ENCODE data around the gene SAXO1. TPM values are rescaled to one million over a fixed set of nuclear protein-coding genes. Genes with fewer than 3 reads are reported as not detected.

Gene SAXO1
- total RNA-seq, 1 donor from 2014 or later, result not detected

DNA sequence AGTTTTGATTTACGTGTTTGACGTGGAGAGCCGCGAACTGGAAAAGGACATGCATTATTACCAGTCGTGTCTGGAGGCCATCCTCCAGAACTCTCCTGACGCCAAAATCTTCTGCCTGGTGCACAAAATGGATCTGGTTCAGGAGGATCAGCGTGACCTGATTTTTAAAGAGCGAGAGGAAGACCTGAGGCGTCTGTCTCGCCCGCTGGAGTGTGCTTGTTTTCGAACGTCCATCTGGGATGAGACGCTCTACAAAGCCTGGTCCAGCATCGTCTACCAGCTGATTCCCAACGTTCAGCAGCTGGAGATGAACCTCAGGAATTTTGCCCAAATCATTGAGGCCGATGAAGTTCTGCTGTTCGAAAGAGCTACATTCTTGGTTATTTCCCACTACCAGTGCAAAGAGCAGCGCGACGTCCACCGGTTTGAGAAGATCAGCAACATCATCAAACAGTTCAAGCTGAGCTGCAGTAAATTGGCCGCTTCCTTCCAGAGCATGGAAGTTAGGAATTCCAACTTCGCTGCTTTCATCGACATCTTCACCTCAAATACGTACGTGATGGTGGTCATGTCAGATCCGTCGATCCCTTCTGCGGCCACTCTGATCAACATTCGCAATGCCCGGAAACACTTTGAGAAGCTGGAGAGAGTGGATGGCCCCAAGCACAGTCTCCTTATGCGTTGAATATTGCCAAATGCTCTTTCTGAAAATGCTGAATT is 17.1 kb upstream of the SAXO1 start:
- H3K4me3 Mint-ChIP-seq (ENCODE audit: unreplicated experiment), result peak overlapping the region; percentile 96
- H3K27ac Mint-ChIP-seq (ENCODE audit: unreplicated experiment), result peak overlapping the region; percentile 80
- Histone ChIP-seq H4K20me1 (ENCODE audit: insufficient read depth, low read length) (peaks cover 30% of the 10 kb centered on the region), H3K4me1 (ENCODE audit: insufficient read depth, low read length) (peaks cover 4% of the 10 kb centered on the region), H3K9ac (ENCODE audit: low read length) (peak overlapping the region; percentile 93), H3K79me2 (ENCODE audit: insufficient read depth, low read length) (peaks cover 35% of the 10 kb centered on the region), H3K4me3 (ENCODE audit: insufficient read depth, low read depth, low read length) (peak overlapping the region; percentile 95), H3K4me2 (ENCODE audit: low read length) (peak overlapping the region; percentile 91), H3K36me3 (ENCODE audit: insufficient read depth, low read length) (peaks cover 3% of the 10 kb centered on the region), H3K27ac (ENCODE audit: low read depth, low read length) (peak overlapping the region; percentile 84), H2AFZ (ENCODE audit: low read depth, low read length) (peak overlapping the region; percentile 91), H3K9me3 (ENCODE audit: insufficient read depth, low read depth, low read length) (no peaks in the 10 kb centered on the region), H3K27me3 (ENCODE audit: insufficient read depth, low read length) (no peaks in the 10 kb centered on the region)
- peaks cover 10% of the 10 kb centered on the region for H3K4me1 Mint-ChIP-seq (ENCODE audit: low read depth, unreplicated experiment)
- TF ChIP-seq, protein P1, sequence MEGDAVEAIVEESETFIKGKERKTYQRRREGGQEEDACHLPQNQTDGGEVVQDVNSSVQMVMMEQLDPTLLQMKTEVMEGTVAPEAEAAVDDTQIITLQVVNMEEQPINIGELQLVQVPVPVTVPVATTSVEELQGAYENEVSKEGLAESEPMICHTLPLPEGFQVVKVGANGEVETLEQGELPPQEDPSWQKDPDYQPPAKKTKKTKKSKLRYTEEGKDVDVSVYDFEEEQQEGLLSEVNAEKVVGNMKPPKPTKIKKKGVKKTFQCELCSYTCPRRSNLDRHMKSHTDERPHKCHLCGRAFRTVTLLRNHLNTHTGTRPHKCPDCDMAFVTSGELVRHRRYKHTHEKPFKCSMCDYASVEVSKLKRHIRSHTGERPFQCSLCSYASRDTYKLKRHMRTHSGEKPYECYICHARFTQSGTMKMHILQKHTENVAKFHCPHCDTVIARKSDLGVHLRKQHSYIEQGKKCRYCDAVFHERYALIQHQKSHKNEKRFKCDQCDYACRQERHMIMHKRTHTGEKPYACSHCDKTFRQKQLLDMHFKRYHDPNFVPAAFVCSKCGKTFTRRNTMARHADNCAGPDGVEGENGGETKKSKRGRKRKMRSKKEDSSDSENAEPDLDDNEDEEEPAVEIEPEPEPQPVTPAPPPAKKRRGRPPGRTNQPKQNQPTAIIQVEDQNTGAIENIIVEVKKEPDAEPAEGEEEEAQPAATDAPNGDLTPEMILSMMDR (IDR thresholded peaks at IDR 0.05; ENCODE audit: insufficient read depth, low read depth, low read length), result no peak
- TF ChIP-seq EZH2 (IDR thresholded peaks at IDR 0.05; ENCODE audit: insufficient read depth, low read length), result no peak
- no peaks in the 10 kb centered on the region for H3K27me3 Mint-ChIP-seq (ENCODE audit: low read depth, unreplicated experiment)
- no peaks in the 10 kb centered on the region for H3K9me3 Mint-ChIP-seq (ENCODE audit: unreplicated experiment)
- DNase-seq (ENCODE audit: low read depth) (peak; percentile 58), FAIRE-seq (no peak)
- H3K36me3 Mint-ChIP-seq (ENCODE audit: low read depth, unreplicated experiment), result no peaks in the 10 kb centered on the region

DNA sequence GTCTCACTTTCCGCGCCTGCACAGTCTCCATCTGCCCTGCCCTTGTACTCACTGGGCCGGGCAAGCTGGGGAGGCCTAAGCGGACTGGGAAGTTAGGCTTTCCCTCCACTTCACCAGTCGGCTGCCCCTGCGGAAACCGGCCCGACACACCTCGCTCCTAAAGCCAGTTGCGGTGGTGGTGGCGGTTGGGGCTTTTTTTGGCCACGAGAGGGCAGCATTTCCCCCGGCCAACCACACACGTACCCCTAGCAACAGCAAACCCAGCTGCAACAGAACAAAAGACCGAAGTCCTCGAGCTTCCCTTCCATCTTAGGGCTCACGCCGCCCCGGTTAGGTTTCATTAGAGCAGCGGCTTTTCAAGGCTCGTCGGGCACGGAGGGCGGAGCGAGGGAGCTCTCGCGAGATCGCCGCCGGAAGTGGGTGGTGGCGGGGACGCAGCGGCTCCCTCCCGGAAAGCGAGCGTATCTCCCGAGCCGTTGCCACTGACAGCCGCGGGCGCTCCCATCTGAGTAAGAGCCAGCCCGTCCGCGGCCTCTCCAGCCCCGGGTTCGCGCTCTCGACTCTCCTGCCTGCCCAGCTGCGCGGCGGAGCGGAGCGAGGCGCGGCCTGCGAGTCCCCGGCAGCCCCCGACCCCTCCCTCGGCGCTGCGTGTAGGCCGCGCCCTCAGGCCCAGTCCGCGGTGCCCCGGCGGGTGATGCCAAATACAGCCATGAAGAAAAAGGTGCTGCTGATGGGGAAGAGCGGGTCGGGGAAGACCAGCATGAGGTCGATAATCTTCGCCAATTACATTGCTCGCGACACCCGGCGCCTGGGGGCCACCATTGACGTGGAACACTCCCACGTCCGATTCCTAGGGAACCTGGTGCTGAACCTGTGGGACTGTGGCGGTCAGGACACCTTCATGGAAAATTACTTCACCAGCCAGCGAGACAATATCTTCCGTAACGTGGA is 16.2 kb upstream of the SAXO1 start, which contains the start of gene RRAGA:
TSS of gene RRAGA (plus strand) at position 462 of the 951 bp plus-strand sequence. CDS start at position 695, 233 bp downstream.
- Histone ChIP-seq H2AFZ (ENCODE audit: low read depth, low read length) (peak within 1 kb of the TSS; percentile 91), H3K9me3 (ENCODE audit: insufficient read depth, low read depth, low read length) (no peaks in the 10 kb centered on the region), H3K4me2 (ENCODE audit: low read length) (peak within 1 kb of the TSS; percentile 91), H3K27ac (ENCODE audit: low read depth, low read length) (peak within 1 kb of the TSS; percentile 84), H3K4me1 (ENCODE audit: insufficient read depth, low read length) (peaks cover 4% of the 10 kb centered on the region), H3K4me3 (ENCODE audit: insufficient read depth, low read depth, low read length) (peak within 1 kb of the TSS; percentile 95), H3K36me3 (ENCODE audit: insufficient read depth, low read length) (peaks cover 3% of the 10 kb centered on the region), H3K27me3 (ENCODE audit: insufficient read depth, low read length) (no peaks in the 10 kb centered on the region), H4K20me1 (ENCODE audit: insufficient read depth, low read length) (peaks cover 30% of the 10 kb centered on the region), H3K9ac (ENCODE audit: low read length) (peak within 1 kb of the TSS; percentile 93), H3K79me2 (ENCODE audit: insufficient read depth, low read length) (peaks cover 35% of the 10 kb centered on the region)
- FAIRE-seq, result no peak
- peak; percentile 91 for DNase-seq (ENCODE audit: low read depth)
- H3K27me3 Mint-ChIP-seq (ENCODE audit: low read depth, unreplicated experiment), result no peaks in the 10 kb centered on the region
- peaks cover 10% of the 10 kb centered on the region for H3K4me1 Mint-ChIP-seq (ENCODE audit: low read depth, unreplicated experiment)
- H3K9me3 Mint-ChIP-seq (ENCODE audit: unreplicated experiment), result no peaks in the 10 kb centered on the region
- H3K27ac Mint-ChIP-seq (ENCODE audit: unreplicated experiment), result peak within 1 kb of the TSS; percentile 95
- peak within 1 kb of the TSS; percentile 96 for H3K4me3 Mint-ChIP-seq (ENCODE audit: unreplicated experiment)
- H3K36me3 Mint-ChIP-seq (ENCODE audit: low read depth, unreplicated experiment), result no peaks in the 10 kb centered on the region
- TF ChIP-seq EZH2 (IDR thresholded peaks at IDR 0.05; ENCODE audit: insufficient read depth, low read length), result no peak
- TF ChIP-seq, protein P1 (IDR thresholded peaks at IDR 0.05; ENCODE audit: insufficient read depth, low read depth, low read length), result peak; percentile 67
